B cell (primary cell): ENCODE results near the gene UBFD1. TPM values are rescaled to one million over a fixed set of nuclear protein-coding genes. Genes with fewer than 3 reads are reported as not detected.

Source experiments
- ATAC-seq: fragments of 200-7000 bp; cut with Tn5 transposase; one replicate; pipeline ENCODE4 v1.10.0; 2021; ENCODE audit warnings: low read depth, mild to moderate bottlenecking, moderate number of reproducible peaks, moderate library complexity
- CTCF ChIA-PET: fragments of 350-600 bp; sonication (Branson Sonifier 250); formaldehyde crosslinking; loops from one replicate; lab custom pipeline; 2021; ENCODE audit warnings: antibody characterized with exemption, inconsistent platforms; lab: Charles Lee
- POLR2A ChIA-PET: fragments of 350-600 bp; sonication (Branson Sonifier 250); formaldehyde crosslinking; loops from one replicate; lab custom pipeline; 2021; ENCODE audit warnings: antibody characterized with exemption; lab: Charles Lee
- DNase-seq: peaks from one replicate; pipeline ENCODE4 v3.0.0; 2013
- H2AFZ ChIP-seq: 2 replicates; pipeline ENCODE4 v1.6.1; 2012; ENCODE audit warnings: mild to moderate bottlenecking, low read depth, low read length; ENCODE audit not compliant: insufficient read depth, poor library complexity, severe bottlenecking
- H3K27ac ChIP-seq, 2 donors: 1 replicate in 1 of 2; 2 replicates in 1 of 2; pipeline ENCODE4 v1.5.1; 2012 to 2013; ENCODE audit warnings: low read length in 2 of 2, mild to moderate bottlenecking in 2 of 2, moderate library complexity in 1 of 2
- H3K27me3 ChIP-seq, 4 experiments: fragments of 200-600 bp in 1 of 4; sonication (generic) in 1 of 4; replicated peaks in 1 of 4; 1 replicate in 2 of 4; 2 replicates in 2 of 4; pipeline versions ENCODE4 v1.6.1 to v1.7.0; 2013 to 2016; ENCODE audit warnings: low read length in 3 of 4, mild to moderate bottlenecking in 2 of 4, mixed read lengths in 1 of 4, moderate library complexity in 1 of 4; ENCODE audit not compliant: insufficient read depth in 4 of 4, control insufficient read depth in 3 of 4; ENCODE audit errors: control extremely low read depth in 1 of 4
- H3K36me3 ChIP-seq, 2 experiments: replicated peaks in 1 of 2; 1 replicate in 1 of 2; 2 replicates in 1 of 2; pipeline versions ENCODE4 v1.6.1 to v1.7.1; 2013; ENCODE audit warnings: low read length in 1 of 2; ENCODE audit not compliant: insufficient read depth in 2 of 2, control insufficient read depth in 1 of 2; ENCODE audit errors: control extremely low read depth in 1 of 2, extremely low read depth in 1 of 2
- H3K4me1 ChIP-seq, 2 donors: fragments of 200-600 bp in 1 of 2; sonication (generic) in 1 of 2; 1 replicate in 1 of 2; 2 replicates in 1 of 2; pipeline versions ENCODE4 v1.5.1 to v1.6.1; 2013 to 2017; ENCODE audit warnings: low read length in 2 of 2; ENCODE audit not compliant: control insufficient read depth in 2 of 2, insufficient read depth in 2 of 2
- H3K4me2 ChIP-seq: replicated peaks from 2 replicates; pipeline ENCODE3; 2012; ENCODE audit warnings: mild to moderate bottlenecking, low read depth, low read length; ENCODE audit not compliant: poor library complexity, severe bottlenecking
- H3K4me3 ChIP-seq, 5 experiments: fragments of 200-600 bp in 1 of 5; sonication (generic) in 1 of 5; 1 replicate in 3 of 5; 2 replicates in 2 of 5; pipeline versions ENCODE4 v1.5.1 to v1.7.0; 2011 to 2016; ENCODE audit warnings: low read length in 4 of 5, mild to moderate bottlenecking in 4 of 5, low read depth in 2 of 5, control low read depth in 1 of 5, moderate library complexity in 1 of 5; ENCODE audit not compliant: insufficient read depth in 1 of 5; ENCODE audit errors: control extremely low read depth in 1 of 5, extremely low read depth in 1 of 5
- H3K79me2 ChIP-seq: fragments of 200-600 bp; sonication (generic); one replicate; pipeline ENCODE4 v1.6.0; 2016; ENCODE audit warnings: low read length; ENCODE audit not compliant: control insufficient read depth, insufficient read depth
- H3K9ac ChIP-seq: fragments of 200-600 bp; sonication (generic); 2 replicates; pipeline ENCODE4 v1.6.1; 2017; ENCODE audit warnings: mild to moderate bottlenecking, low read length, moderate library complexity
- H3K9me3 ChIP-seq, 3 donors: one replicate each; pipeline versions ENCODE4 v1.6.1 to v1.7.1; 2013; ENCODE audit warnings: low read length in 2 of 3; ENCODE audit not compliant: control insufficient read depth in 2 of 3, insufficient read depth in 1 of 3; ENCODE audit errors: control extremely low read depth in 1 of 3
- H4K20me1 ChIP-seq: 2 replicates; pipeline ENCODE4 v1.6.0; 2012; ENCODE audit warnings: mild to moderate bottlenecking, low read length; ENCODE audit not compliant: insufficient read depth, control insufficient read depth, poor library complexity, severe bottlenecking
- H3K27ac Mint-ChIP-seq: one replicate; pipeline ENCODE4 v1.8.0; 2021; ENCODE audit warnings: mixed read lengths
- H3K27me3 Mint-ChIP-seq: one replicate; pipeline ENCODE4 v1.8.0; 2021; ENCODE audit warnings: mixed read lengths
- H3K4me1 Mint-ChIP-seq: one replicate; pipeline ENCODE4 v1.8.0; 2021; ENCODE audit warnings: mixed read lengths
- H3K4me3 Mint-ChIP-seq: one replicate; pipeline ENCODE4 v1.8.0; 2021; ENCODE audit warnings: mixed read lengths
- H3K9me3 Mint-ChIP-seq: one replicate; pipeline ENCODE4 v1.8.0; 2022; ENCODE audit warnings: mixed read lengths; ENCODE audit not compliant: insufficient read depth
- CTCF ChIP-seq: fragments of 200-600 bp; IDR thresholded peaks from one replicate; pipeline ENCODE4 v1.8.0; 2022; ENCODE audit warnings: antibody characterized with exemption, mild to moderate bottlenecking
- EZH2 ChIP-seq: IDR thresholded peaks from 2 replicates; pipeline ENCODE4 v1.6.1; 2012; ENCODE audit warnings: borderline replicate concordance, low read depth, mild to moderate bottlenecking, moderate library complexity, low read length; ENCODE audit not compliant: insufficient read depth, poor library complexity, severe bottlenecking
- WGBS: methylation state at CpG from one replicate; pipeline ENCODE4 v1.1.5; 2013; ENCODE audit warnings: missing lambda C conversion rate; ENCODE audit not compliant: insufficient coverage; 5-methylcytosine and 5-hydroxymethylcytosine counted together
- intact Hi-C: fragments of 100-400 bp; cut with micrococcal nuclease; formaldehyde crosslinking; loops from one replicate; pipeline ENCODE4 v1.10.0; 2022
- polyA plus RNA-seq: library from polyadenylated mRNA; depleted of rRNA; stranded (reverse); fragments of >200 nt; gene quantifications from 2 replicates; pipeline ENCODE4 v1.2.3, GENCODE V29; 2012
- total RNA-seq, 2 donors: library from RNA; stranded (reverse); fragments of 120-200 nt in 1 of 2; gene quantifications; 1 replicate in 1 of 2; 2 replicates in 1 of 2; pipeline versions ENCODE4 v1.2.3 to v1.2.4, GENCODE V29; 2013 to 2022

UBFD1 gene
- total and polyA plus RNA-seq, 2 donors (not counting 1 experiment from before 2014, with no cell fraction given), result 12.8 to 49.2 TPM

GRCh38 chr16:23571895-23572294, 14.4 kb downstream of the UBFD1 start:
- Histone ChIP-seq H2AFZ (no peak overlapping the region), H3K4me3 (no peak overlapping the region), H3K36me3 (peaks cover 0 to 32% of the 10 kb centered on the region in 2 experiments), H3K4me1 (peaks cover 20 to 28% of the 10 kb centered on the region in 2 donors), H4K20me1 (no peaks in the 10 kb centered on the region), H3K79me2 (no peaks in the 10 kb centered on the region), H3K27me3 (no peaks in the 10 kb centered on the region), H3K27ac (peak overlapping the region in 1 of 2 donors; percentile 39), H3K9ac (no peak overlapping the region), H3K9me3 (no peaks in the 10 kb centered on the region), H3K4me2 (no peak overlapping the region)
- Mint-ChIP-seq H3K27ac (peak overlapping the region; percentile 64), H3K9me3 (no peaks in the 10 kb centered on the region), H3K27me3 (no peaks in the 10 kb centered on the region), H3K4me3 (peak overlapping the region; percentile 37), H3K4me1 (peaks cover 25% of the 10 kb centered on the region)
- TF ChIP-seq CTCF (no peak), EZH2 (no peak)
- WGBS, result 100% methylated on average over 3 of the region's 5 CpGs
- intact Hi-C loops, result no loop called here
- POLR2A ChIA-PET, result no interaction called here
- ATAC-seq (no peak), DNase-seq (no peak)
- CTCF ChIA-PET, result no interaction called here

DNA sequence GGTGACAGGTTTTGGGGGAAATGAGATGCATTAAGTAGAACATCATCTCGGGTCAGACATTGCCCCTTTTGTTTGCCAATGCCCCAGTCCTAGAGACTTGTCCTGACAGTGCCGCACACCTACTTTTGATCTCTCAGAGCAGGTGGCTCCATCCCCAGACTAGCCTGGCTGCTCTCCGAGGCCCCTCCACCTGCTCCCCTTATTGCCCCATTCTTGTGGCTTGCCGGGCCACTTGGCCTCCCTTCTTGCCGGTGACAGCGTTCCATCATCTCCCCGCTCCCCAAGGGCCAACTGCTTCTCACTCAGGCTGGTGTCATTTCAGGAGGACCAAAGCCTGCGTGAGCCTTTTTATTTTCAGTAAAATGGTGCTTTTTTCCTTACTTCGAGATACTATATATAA, 14.9 kb downstream of the UBFD1 start:
- no peak overlapping the region for H3K9ac ChIP-seq
- H3K9me3 ChIP-seq, result no peaks in the 10 kb centered on the region
- peaks cover 20 to 28% of the 10 kb centered on the region in 2 donors for H3K4me1 ChIP-seq
- WGBS, result 94% methylated on average over 7 of the region's 9 CpGs
- Mint-ChIP-seq H3K9me3 (no peaks in the 10 kb centered on the region), H3K4me3 (no peak overlapping the region), H3K27me3 (no peaks in the 10 kb centered on the region), H3K4me1 (peaks cover 25% of the 10 kb centered on the region), H3K27ac (no peak overlapping the region)
- TF ChIP-seq EZH2 (no peak), CTCF (no peak)
- H3K79me2 ChIP-seq, result no peaks in the 10 kb centered on the region
- no peak overlapping the region for H3K4me2 ChIP-seq
- H3K27me3 ChIP-seq, result no peaks in the 10 kb centered on the region
- intact Hi-C loops, result no loop called here
- no peaks in the 10 kb centered on the region for H4K20me1 ChIP-seq
- H2AFZ ChIP-seq, result no peak overlapping the region
- H3K36me3 ChIP-seq, result peaks cover 0 to 30% of the 10 kb centered on the region in 2 experiments
- H3K27ac ChIP-seq, result peak overlapping the region in 1 of 2 donors; percentile 39
- no peak for ATAC-seq
- H3K4me3 ChIP-seq, result no peak overlapping the region
- CTCF ChIA-PET, result interaction anchor here (1.2 kb wide), 1 partner anchor 24 kb away, joined by 4 read pairs; no protein-coding TSS in a partner anchor
- POLR2A ChIA-PET, result no interaction called here
- no peak for DNase-seq
